Right kidney (tissue), 1 donor: Measurements from ENCODE around the gene ABCF1.
A peak's percentile ranks its signal among the peaks of the same experiment; 100 is the strongest.

Experiments used
- DNase-seq: peaks from one replicate; pipeline ENCODE4 v3.0.0-alpha.2; 2016

The ABCF1 gene

DNA sequence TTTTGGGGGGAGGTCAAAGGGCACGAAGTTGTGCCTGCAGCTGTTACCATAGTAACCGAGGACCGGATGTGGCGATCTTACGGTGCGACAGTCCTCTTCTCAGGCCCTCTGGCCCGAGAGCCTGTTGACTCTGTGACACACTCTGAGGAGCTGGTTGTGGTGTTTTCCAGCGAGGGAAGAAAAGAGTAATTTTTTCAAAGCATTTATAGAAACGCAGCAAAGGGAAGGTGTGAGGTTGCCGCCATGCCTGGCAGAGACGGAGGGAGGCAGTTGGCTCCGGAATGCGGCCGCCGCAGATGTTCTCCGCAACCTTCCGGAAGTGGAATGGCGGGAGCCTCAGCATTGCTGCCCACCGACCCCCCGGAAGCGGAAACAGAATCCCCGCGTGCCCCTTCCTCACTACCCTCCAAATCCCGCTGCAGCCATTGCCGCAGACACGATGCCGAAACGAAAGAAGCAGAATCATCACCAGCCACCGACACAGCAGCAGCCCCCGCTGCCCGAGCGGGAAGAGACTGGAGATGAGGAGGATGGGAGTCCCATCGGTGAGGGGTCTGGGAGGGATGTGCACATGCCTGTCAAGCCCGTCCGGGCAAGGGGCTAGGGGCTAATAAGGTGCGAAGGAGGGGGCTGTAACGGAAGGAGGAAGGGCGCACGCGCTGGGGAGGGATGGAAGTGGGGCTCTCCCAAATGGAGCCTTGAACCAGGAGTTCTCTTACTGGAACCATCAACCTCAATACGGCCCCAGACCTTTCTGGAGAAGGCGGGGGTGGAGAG lies 14.1 kb upstream of the ABCF1 start, which contains the start of gene PRR3:
TSS of gene PRR3 (plus strand) at position 390 of the 777 bp plus-strand sequence. CDS start at position 440, 50 bp downstream.
- peak; percentile 99 for DNase-seq

DNA sequence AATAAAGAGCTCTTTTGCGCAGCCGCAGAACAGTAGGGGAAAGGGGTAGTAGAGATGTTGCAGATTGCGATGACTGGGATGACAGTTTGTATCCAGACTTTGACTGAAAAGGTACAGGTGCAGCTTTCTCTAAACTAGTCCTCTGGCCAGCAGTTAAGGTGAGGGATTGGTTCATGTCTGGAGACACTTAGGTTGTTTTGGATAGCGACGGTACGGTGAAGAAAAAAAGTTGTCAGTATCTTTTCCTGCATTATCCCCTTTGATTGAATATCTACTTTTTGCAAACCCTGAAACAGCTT lies 13.6 kb upstream of the ABCF1 start:
- DNase-seq: no peak

DNA sequence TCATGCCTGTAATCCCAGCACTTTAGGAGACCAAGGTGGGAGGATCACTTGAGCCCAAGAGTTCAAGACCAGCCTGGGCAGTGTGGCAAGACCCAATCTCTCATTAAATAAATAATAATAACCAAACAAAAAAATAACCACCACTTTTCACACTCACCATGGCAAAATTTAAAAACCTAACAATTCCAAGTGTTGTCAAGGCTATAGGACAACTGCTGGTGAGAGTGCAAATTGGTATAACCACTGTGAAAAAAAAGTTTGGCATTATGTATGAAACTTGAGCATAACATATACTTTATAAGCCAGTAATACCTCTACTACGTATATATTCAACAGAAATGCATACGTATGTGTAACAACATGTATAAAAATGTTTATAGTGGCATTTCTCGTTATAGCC lies 10.3 kb upstream of the ABCF1 start:
- no peak for DNase-seq

DNA sequence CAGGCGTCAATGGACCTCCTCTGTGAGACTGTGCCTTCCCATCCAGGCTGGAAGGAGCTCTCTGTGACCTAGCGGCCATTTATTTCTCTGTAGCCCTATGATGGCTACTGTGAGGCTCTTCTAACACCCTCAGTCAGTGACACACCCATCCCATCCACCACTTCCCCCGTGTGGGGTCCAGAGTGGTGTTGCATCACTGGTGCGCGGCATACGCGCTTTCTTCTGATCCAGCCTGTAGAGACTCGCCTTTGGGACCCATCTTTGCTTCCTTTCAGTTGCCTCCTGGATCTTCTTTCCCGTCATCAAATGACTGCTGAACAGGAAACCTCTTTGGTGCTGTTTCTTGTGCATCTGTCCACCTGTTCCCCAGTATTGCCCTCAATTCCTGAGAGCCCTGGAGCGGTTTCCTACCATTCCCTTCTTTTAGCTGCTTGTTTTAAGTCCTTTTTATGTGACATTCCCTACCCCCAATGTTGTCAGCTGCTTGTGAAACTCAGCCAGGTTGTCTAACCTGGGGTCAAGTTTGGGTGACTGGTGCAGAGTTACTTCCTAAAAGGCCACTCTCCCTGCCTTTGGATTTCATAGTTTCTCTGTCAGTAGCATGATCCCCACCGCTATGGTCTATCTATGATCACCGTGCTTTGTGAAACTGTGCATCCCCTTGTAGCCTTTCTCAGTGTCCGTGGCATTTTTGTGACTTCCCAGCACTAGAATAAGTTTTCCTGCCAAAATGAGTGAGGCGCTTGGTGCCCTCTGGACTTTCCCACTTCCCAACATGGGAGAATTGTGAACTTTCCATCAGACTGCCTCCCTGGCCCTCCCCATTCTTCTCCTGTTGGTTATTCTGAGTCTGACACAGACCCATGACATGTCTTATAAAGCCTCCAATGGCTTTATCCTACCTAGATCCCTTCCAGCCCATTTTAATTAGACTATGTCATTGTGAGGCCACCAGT lies 8.5 kb upstream of the ABCF1 start:
- DNase-seq: no peak

DNA sequence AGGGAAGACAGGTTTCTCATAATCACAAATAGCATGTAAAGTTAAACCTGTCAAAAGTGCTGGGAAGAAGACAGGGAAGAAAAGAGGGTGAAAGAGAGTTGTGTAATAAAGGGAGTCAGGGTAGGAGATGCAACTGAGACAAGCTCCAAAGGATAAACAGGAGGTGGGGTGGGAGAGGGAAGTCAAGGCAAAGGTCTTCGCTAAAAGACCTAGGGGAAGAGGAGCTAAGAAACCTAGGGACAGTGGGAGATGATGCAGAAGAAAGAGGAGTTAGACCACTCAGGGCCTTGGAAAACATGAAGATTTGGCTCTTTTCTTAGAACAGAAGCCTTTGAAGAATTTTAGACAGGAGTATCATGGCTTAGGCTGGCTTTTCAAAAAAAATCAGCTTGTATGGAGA lies 7.1 kb upstream of the ABCF1 start:
- DNase-seq: no peak

DNA sequence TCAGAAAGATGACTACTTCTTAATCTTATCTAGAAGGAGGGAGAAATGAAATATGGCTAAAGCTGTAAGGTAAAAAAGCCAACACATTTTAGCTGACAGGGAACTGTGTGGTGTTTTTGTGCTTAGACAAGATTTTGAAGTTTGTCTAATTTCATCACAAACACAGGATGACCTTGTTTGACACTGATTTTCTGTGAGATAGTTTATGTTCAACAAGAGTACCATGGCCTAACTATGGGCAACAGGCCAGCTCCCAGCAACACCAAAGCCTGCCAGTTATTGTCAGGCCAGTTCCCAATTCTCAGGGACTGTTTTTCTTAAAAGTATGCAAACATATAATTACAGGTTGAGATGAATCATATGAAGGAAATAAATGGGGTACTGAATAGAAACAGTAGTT lies 5.5 kb upstream of the ABCF1 start:
- no peak for DNase-seq

DNA sequence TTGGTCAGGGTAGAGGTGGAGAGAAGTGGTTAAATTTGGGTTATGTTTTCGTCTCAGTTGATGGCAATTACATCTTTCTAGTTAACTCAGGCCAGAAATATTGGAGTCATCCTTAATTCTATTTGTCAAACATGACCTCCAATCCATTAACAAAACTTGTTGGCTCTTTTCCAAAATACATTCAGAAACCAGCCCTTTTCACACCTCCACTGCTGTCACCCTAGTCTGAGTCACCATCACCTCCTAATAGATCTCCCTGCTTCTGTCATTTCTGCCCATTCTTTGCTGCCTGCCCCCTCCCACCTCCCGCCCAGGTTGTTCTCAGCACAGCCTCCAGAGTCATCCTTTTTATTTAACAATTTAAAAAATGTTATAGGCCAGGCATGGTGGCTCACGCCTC lies 3.0 kb upstream of the ABCF1 start:
- no peak for DNase-seq

DNA sequence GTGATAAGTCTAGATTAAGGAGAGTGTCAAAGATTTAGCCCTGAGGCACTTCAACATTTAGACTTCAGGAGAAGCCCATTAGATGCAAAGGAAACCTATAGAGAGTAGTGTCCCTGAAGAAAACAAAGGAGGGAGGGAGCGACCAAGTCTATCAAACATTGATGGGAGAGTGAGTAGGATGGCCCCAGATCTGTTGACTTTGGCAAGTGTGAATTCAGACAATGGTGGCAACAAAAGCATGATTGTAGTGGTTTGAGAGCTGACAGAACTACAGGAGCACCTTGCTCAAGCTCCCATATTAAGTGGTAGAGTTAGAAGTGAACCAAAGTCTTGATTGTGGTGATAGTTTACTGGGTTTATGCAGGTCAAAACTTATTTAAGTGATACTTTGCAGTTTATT lies 979 bp upstream of the ABCF1 start:
- DNase-seq: no peak

DNA sequence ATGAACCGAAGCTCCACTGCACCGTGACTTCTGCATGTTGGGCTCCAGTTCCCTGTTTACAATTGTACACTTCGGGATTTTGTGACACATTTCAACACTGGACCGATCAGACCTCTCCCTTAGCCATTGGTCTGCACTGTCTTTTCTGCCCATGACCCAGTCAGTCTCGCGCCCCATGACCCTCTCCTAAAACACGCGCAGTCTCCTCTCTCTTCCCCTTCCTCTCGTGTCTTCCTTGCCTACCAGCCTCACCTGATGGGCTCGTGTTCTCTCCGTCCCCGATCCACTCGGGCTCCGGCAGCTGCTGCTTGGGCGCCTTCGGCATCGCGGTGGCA lies 535 bp upstream of the ABCF1 start:
- DNase-seq: no peak

DNA sequence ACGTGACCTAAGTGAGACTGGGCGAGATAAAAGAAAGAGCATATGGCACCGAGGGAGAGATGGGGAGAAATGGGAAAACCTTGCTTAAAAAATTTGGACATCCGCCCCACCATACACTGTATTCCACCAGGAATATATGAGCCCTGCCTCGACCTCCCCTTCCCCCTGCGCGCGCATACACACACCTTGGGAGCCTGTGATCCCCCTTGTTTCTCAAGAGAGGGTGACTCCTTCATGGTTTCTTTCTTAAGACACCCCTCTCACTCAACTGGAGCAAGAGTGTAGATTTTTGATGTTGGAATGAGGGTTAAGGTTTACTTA lies 480 bp downstream of the ABCF1 start:
- DNase-seq: no peak

DNA sequence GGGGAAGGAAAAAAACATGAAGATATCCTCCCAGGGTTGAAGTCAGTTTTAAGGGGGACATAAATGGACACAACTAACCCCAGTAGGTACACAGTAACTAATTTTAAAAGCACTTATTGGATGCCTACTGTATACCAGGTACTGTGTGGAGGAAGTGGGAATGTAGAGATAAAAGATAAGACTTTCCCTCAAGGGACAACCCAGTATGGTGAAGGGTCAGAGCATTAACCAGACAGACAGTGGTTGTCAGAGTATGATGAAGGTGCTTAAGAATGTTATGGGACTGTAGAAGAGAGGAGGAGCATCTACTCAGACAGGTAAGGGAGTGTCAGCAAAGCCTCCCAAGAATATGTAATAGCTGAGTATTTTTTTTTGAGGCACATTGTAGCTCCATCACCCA lies 906 bp downstream of the ABCF1 start:
- DNase-seq: no peak

DNA sequence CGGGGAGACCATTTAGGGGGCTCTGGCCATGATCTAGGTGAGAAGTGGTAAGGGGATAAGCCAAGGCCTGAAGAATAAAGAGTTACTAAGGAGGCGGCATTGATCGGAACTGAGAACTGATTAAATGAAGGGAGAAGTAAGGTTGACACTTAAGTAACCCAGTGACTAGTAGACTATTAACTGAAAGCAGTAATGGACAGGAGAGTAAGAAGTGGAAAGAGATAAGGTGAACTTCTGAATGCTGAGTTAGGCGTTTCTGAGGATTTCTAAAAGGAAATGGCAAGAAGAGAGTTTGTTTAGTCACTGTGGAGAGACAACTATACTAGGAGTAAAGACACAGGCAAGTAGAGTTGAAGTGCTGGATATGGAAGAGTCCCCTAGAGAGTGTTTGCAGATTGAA lies 1.9 kb downstream of the ABCF1 start:
- no peak for DNase-seq

DNA sequence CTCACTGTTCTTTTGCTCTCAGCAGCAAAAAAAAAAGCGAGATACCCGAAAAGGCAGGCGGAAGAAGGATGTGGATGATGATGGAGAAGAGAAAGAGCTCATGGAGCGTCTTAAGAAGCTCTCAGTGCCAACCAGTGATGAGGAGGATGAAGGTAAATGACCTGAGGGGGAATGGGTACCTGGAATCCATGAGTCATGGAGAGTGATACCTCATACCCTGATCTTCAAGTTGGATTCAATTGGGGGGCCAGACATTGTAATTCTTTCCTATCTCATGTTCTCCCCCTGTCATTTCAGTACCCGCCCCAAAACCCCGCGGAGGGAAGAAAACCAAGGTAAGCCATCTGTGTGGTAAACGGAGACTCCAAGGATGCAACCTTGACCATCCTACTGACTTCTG lies 6.8 kb downstream of the ABCF1 start:
- no peak for DNase-seq

DNA sequence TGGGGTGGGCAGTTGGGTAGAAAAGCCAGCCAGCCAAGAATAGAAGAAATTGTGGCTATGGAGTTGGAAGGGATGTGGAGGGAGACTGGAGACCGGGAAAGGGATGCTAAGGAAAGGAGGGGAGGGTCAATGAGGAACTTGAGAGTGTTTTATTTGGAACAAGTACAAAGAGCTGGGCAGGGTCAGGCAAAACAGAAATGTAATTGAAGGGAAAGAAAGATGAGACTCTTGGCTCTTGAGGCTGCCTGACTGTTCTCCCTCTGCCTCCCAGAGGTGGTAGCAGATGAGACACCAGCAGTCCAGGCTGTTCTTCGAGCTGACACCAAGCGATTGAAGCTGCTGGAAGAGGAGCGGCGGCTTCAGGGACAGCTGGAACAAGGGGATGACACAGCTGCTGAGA lies 12.7 kb downstream of the ABCF1 start:
- no peak for DNase-seq

DNA sequence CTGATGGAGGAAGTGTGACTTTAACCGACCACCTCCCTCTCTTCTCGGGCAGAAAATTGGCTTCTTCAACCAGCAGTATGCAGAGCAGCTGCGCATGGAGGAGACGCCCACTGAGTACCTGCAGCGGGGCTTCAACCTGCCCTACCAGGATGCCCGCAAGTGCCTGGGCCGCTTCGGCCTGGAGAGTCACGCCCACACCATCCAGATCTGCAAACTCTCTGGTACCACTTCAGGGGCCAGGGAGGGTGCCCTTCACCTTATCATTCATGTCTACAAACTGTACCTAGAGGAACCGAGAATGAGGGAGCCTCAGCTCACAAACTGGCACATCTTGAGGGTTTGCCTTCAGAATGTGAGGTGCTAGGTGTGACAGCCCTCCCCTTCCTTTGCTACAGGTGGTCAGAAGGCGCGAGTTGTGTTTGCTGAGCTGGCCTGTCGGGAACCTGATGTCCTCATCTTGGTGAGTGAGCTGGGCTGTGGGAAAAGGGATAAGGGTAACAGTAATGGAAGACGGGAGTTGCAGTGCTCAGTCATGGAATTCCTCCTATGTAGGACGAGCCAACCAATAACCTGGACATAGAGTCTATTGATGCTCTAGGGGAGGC lies 18.6 kb downstream of the ABCF1 start:
- no peak for DNase-seq

DNA sequence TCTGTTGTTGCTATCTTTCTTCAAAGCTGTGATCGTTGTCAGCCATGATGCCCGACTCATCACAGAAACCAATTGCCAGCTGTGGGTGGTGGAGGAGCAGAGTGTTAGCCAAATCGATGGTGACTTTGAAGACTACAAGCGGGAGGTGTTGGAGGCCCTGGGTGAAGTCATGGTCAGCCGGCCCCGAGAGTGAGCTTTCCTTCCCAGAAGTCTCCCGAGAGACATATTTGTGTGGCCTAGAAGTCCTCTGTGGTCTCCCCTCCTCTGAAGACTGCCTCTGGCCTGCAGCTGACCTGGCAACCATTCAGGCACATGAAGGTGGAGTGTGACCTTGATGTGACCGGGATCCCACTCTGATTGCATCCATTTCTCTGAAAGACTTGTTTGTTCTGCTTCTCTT lies 19.3 kb downstream of the ABCF1 start:
- no peak for DNase-seq

DNA sequence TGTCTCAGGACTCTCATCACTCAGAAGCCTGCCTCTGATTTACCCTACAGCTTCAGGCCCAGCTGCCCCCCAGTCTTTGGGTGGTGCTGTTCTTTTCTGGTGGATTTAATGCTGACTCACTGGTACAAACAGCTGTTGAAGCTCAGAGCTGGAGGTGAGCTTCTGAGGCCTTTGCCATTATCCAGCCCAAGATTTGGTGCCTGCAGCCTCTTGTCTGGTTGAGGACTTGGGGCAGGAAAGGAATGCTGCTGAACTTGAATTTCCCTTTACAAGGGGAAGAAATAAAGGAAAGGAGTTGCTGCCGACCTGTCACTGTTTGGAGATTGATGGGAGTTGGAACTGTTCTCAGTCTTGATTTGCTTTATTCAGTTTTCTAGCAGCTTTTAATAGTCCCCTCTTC lies 19.8 kb downstream of the ABCF1 start:
- DNase-seq: no peak

DNA sequence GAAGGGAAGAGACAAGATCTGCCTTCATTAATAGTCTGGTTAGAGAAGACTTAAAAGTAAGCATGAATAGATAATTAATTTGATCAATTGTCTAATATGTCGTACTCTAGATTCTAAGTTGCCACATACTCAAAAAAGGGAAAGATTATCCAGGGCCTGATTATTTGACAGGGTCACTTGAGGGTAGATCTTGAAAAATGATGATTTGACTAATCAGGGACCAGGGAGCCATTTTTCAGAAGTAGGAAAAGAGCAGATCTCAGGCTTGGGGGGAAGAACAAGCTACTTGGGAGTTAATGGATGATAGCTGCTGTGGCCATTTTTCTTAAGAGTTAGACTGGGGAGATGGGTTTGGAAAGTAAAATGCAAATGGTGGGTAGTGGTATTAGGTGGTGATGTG lies 21.0 kb downstream of the ABCF1 start:
- no peak for DNase-seq

DNA sequence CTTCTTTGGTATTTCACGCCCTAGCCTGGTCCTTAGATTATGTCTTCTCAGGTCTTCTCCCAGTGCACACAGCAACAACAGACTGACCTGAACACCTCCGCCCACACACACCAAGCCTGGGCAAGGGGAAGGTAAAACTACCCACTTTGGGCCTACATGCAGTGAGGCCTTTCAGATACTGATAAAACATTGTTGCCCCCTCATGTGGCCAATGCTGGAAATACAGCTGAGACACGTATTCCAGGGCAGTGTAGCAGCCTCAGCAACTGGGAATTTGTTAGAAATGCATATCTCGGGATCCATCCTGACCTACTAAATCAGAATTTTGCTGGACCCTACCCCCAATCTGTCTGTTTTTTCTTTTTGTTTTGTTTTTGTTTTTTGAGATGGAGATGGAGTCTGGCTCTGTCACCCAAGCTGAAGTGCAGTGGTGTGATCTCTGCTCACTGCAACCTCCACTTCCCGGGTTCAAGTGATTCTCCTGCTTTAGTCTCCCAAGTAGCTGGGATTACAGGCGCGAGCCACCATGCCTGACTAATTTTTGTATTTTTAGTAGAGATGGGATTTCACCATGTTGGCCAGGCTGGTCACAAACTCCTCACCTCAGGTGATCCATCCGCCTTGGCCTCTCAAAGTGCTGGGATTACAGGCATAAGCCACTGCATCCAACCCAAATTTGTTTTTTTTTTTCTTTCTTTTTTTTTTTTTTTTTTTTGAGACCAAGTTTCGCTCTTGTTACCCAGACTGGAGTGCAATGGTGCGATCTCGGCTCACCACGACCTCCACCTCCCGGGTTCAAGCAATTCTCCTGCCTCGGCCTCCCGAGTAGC lies 26.3 kb downstream of the ABCF1 start:
- peak; percentile 48 for DNase-seq

DNA sequence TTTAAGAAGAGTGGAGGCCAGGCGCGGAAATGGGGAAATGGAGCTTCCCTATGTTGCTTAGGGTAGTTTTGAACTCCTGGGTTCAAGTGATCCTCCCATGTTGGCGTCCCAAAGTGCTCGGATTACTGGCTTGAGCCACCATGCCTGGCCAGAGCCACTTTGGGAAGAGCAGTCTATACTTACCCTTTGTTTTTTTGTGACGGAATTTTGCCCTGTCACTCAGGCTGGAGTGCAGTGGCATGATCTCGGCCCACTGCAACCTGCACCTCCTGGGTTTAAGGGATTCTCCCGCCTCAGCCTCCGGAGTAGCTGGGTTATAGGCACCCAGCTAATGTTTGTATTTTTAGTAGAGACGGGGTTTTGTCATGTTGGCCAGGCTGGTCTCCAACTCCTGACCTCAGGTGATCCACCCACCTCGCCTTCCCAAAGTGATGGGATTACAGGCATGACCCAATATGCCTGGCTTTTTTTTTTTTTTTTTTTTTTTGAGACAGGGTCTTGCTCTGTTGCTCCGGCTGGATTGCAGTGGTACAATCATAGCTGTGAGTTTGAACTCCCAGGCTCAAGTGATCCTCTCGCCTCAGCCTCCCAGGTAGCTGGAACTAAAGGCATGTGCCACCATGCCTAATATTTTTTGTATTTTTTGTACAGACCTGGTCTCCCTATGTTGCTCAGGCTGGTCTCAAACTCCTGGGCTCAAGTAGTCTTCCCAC lies 27.8 kb downstream of the ABCF1 start:
- no peak for DNase-seq

DNA sequence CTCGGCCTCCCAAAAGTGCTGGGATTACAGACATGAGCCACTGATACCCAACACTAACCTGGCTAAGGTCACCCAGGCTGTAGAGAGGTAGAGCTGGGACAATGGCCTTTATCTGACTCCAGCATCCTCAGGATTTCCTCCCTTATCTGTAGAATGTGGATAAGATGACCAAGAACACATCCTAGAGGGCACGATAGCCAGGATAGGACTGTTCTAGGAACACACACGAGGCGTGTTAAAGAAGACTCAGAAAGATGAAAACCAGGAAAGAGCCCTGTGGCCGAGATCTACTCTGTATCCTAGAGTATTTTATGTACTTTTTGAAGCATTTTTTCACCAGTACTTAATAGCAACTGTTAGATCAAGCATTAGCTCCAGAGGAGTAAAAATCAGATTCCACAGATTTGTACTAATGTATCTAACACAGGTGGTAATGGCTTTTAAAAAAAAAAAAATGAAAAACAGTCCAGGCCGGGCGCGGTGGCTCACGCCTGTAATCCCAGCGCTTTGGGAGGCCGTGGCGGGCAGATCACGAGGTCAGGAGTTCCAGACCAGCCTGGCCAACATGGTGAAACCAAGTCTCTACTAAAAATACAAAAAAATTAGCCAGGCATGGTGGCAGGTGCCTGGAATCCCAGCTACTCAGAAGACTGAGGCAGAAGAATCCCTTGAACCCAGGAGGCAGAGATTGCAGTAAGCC lies 28.5 kb downstream of the ABCF1 start:
- no peak for DNase-seq
